ENCODE results near the gene CHST3.

DNA sequence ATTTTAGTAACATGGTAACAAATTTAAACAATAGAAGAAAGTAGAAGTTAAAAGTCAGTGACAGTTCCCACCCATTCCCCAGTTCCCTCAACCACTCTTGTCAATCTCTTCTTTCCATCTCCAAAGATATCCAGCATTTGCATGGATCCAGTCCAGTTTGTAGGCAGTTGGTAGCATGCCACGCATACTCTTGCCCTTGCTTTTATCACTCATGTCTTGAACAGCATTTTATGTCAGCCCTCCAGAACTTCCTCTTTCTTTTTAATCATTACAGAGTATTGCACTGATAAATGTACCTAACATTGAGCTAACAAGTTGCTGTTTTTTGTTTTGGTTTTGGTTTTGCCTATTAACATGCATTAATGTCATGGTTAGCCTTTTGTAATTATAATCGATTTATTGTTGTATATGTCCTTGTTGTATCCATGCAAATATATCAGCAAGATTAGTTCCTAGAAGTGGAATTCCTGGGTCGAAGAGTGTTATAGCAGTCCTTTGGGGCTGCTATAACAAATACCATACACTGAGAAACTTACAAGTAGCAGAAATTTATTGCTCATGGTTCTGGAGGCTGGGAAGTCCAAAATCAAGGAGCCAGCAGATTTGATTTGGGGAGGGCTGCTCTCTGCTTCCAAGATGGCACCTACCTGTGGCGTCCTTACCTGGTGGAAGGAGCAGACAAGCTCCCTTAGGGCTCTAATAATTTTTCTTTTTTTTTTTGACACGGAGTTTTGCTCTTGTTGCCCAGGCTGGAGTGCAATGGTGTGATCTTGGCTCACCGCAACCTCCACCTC is 25.7 kb downstream of the CHST3 start:
- TF ChIP-seq POLR2AphosphoS5 (IDR thresholded peaks at IDR 0.05; ENCODE audit: low read depth) (no peak), EZH2 (IDR thresholded peaks at IDR 0.05; ENCODE audit: low read depth, unreplicated experiment) (no peak)

Measured in GM23338 (cell line).